Measurements from ENCODE around the gene DIP2A.

DIP2A gene

GRCh38 chr21:46546799-46547198, 88.1 kb downstream of the DIP2A start:
- no peak for ATAC-seq (replicated peaks)
- peaks cover 4 to 7% of the 10 kb centered on the region in 2 donors for H3K9me3 Mint-ChIP-seq
- no peak overlapping the region for H3K4me3 Mint-ChIP-seq
- DNase-seq = no peak
- H3K27me3 Mint-ChIP-seq = no peaks in the 10 kb centered on the region
- H3K4me1 Mint-ChIP-seq = peaks cover 13 to 17% of the 10 kb centered on the region in 2 donors
- peaks cover 56 to 76% of the 10 kb centered on the region in 2 donors for H3K36me3 Mint-ChIP-seq
- no peak overlapping the region for H3K27ac Mint-ChIP-seq

GRCh38 chr21:46549650-46550049, 91.0 kb downstream of the DIP2A start:
- peaks cover 4 to 7% of the 10 kb centered on the region in 2 donors for H3K9me3 Mint-ChIP-seq
- peaks cover 13 to 24% of the 10 kb centered on the region in 2 donors for H3K4me1 Mint-ChIP-seq
- no peak for ATAC-seq (replicated peaks)
- H3K4me3 Mint-ChIP-seq = no peak overlapping the region
- no peak for DNase-seq
- H3K36me3 Mint-ChIP-seq = peaks cover 54 to 63% of the 10 kb centered on the region in 2 donors
- no peak overlapping the region for H3K27ac Mint-ChIP-seq
- H3K27me3 Mint-ChIP-seq = no peaks in the 10 kb centered on the region

- H3K9me3 Mint-ChIP-seq = peaks cover 4 to 7% of the 10 kb centered on the region in 2 donors
- ATAC-seq (replicated peaks) = peak; percentile 35 to 57
- H3K36me3 Mint-ChIP-seq = peaks cover 55 to 63% of the 10 kb centered on the region in 2 donors
- peaks cover 13 to 24% of the 10 kb centered on the region in 2 donors for H3K4me1 Mint-ChIP-seq
- DNase-seq = no peak
- H3K27ac Mint-ChIP-seq = peak overlapping the region; percentile 10
- H3K4me3 Mint-ChIP-seq = no peak overlapping the region
- no peaks in the 10 kb centered on the region for H3K27me3 Mint-ChIP-seq
These were observed 91.6 kb downstream of the DIP2A start for GRCh38 chr21:46550116-46550941.

- peak overlapping the region; percentile 75 for H3K4me3 Mint-ChIP-seq
- ATAC-seq (replicated peaks) (peak; percentile 84 to 85), DNase-seq (peak; percentile 21)
- peaks cover 4 to 7% of the 10 kb centered on the region in 2 donors for H3K9me3 Mint-ChIP-seq
- H3K27me3 Mint-ChIP-seq = no peaks in the 10 kb centered on the region
- H3K4me1 Mint-ChIP-seq = peaks cover 13 to 24% of the 10 kb centered on the region in 2 donors
- peak overlapping the region; percentile 77 for H3K27ac Mint-ChIP-seq
- peaks cover 50 to 64% of the 10 kb centered on the region in 2 donors for H3K36me3 Mint-ChIP-seq
These were observed 93.0 kb downstream of the DIP2A start for GRCh38 chr21:46551636-46552241.

- peaks cover 13 to 24% of the 10 kb centered on the region in 2 donors for H3K4me1 Mint-ChIP-seq
- peaks cover 48 to 64% of the 10 kb centered on the region in 2 donors for H3K36me3 Mint-ChIP-seq
- no peak for DNase-seq
- no peak overlapping the region for H3K27ac Mint-ChIP-seq
- H3K27me3 Mint-ChIP-seq = no peaks in the 10 kb centered on the region
- peaks cover 4 to 7% of the 10 kb centered on the region in 2 donors for H3K9me3 Mint-ChIP-seq
- no peak overlapping the region for H3K4me3 Mint-ChIP-seq
- ATAC-seq (replicated peaks) = no peak
These were observed 93.6 kb downstream of the DIP2A start for GRCh38 chr21:46552274-46552673.

- Mint-ChIP-seq H3K27me3 (no peaks in the 10 kb centered on the region), H3K9me3 (peaks cover 4 to 5% of the 10 kb centered on the region in 2 donors), H3K4me3 (no peak overlapping the region), H3K36me3 (peaks cover 43 to 58% of the 10 kb centered on the region in 2 donors), H3K4me1 (peaks cover 13 to 24% of the 10 kb centered on the region in 2 donors), H3K27ac (no peak overlapping the region)
- no peak for ATAC-seq (replicated peaks)
- no peak for DNase-seq
These were observed 94.2 kb downstream of the DIP2A start for GRCh38 chr21:46552865-46553379.

DNA sequence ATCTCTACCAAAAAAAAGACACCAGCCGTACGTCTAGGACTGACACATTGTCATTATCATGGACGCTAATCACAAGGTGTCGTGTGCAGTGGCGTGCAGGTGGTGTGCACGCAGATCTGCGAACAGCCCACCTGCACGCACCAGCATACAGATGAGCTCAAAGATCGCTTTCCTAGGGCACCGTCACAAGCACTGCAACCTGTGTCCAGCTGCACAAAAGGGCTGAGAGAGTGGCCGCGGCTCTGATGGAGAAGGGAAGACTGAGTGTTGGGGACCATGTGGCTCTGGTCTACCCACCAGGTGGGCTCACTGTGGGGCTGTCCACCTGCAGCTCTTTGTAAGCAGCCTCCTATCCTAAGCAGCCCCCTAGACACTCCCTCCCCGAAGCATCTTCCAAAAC, 95.3 kb downstream of the DIP2A start:
- ATAC-seq (replicated peaks) (no peak), DNase-seq (no peak)
- Mint-ChIP-seq H3K27me3 (no peaks in the 10 kb centered on the region), H3K4me1 (peaks cover 13 to 24% of the 10 kb centered on the region in 2 donors), H3K4me3 (no peak overlapping the region), H3K36me3 (peaks cover 36 to 47% of the 10 kb centered on the region in 2 donors), H3K27ac (no peak overlapping the region), H3K9me3 (no peaks in the 10 kb centered on the region)

GRCh38 chr21:46554431-46555224, 95.9 kb downstream of the DIP2A start:
- no peaks in the 10 kb centered on the region for H3K9me3 Mint-ChIP-seq
- no peak for ATAC-seq (replicated peaks)
- H3K27ac Mint-ChIP-seq = no peak overlapping the region
- DNase-seq = no peak
- H3K4me1 Mint-ChIP-seq = peaks cover 15 to 30% of the 10 kb centered on the region in 2 donors
- H3K36me3 Mint-ChIP-seq = peaks cover 41 to 51% of the 10 kb centered on the region in 2 donors
- no peaks in the 10 kb centered on the region for H3K27me3 Mint-ChIP-seq
- H3K4me3 Mint-ChIP-seq = no peak overlapping the region

- Mint-ChIP-seq H3K27ac (no peak overlapping the region), H3K4me1 (peaks cover 15 to 32% of the 10 kb centered on the region in 2 donors), H3K4me3 (no peak overlapping the region), H3K36me3 (peaks cover 42 to 54% of the 10 kb centered on the region in 2 donors), H3K9me3 (no peaks in the 10 kb centered on the region), H3K27me3 (no peaks in the 10 kb centered on the region)
- ATAC-seq (replicated peaks) (no peak), DNase-seq (no peak)
These were observed 96.5 kb downstream of the DIP2A start for GRCh38 chr21:46555225-46555617.

GRCh38 chr21:46555678-46556077, 97.0 kb downstream of the DIP2A start:
- DNase-seq (no peak), ATAC-seq (replicated peaks) (no peak)
- Mint-ChIP-seq H3K4me1 (peaks cover 10 to 32% of the 10 kb centered on the region in 2 donors), H3K27ac (no peak overlapping the region), H3K27me3 (no peaks in the 10 kb centered on the region), H3K36me3 (peaks cover 40 to 53% of the 10 kb centered on the region in 2 donors), H3K4me3 (no peak overlapping the region), H3K9me3 (no peaks in the 10 kb centered on the region)

DNA sequence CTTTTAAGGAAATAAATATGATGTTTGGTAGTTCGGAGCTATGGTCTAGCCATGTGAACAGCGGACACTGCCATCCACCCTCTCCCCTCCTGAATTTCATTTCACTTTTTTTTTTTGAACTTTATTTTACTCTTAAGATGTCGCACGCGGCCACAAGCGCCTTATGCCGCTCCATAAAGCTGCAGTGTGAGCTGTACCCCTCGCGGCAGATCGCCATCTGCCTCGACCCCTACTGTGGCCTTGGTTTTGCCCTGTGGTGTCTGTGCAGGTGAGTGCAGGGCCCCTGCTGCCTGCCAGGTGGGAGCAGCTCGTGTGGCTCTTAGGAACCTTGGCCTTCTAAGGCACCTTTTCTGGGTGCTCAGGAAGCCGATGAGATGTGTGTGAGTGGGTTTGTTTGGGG, 98.1 kb downstream of the DIP2A start:
- no peak for ATAC-seq (replicated peaks)
- no peak overlapping the region for H3K27ac Mint-ChIP-seq

DNA sequence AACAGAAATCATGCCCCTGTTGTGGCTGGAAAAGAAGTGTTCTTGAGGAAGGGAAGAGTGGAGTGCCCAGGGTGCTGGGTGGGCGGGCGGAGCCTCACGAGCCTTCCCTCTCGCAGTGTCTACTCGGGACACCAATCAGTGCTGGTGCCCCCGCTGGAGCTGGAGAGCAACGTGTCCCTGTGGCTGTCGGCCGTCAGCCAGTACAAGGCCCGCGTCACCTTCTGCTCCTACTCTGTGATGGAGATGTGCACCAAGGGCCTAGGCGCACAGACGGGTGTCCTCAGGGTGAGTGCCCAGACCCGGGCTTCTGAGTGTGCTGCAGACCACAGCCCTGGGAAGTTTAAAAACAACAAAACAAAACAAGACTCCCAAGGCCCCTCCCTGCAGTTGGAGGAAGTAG, 98.8 kb downstream of the DIP2A start:
- Mint-ChIP-seq H3K27me3 (no peaks in the 10 kb centered on the region), H3K27ac (no peak overlapping the region), H3K36me3 (peaks cover 43 to 58% of the 10 kb centered on the region in 2 donors), H3K4me1 (peaks cover 4 to 28% of the 10 kb centered on the region in 2 donors), H3K4me3 (no peak overlapping the region), H3K9me3 (no peaks in the 10 kb centered on the region)
- DNase-seq = no peak
- no peak for ATAC-seq (replicated peaks)

More for the DNA sequence above, 98.1 kb downstream of the DIP2A start:
- no peak overlapping the region for H3K4me3 Mint-ChIP-seq
- no peak for DNase-seq
- H3K27me3 Mint-ChIP-seq = no peaks in the 10 kb centered on the region
- peaks cover 4 to 31% of the 10 kb centered on the region in 2 donors for H3K4me1 Mint-ChIP-seq
- no peaks in the 10 kb centered on the region for H3K9me3 Mint-ChIP-seq
- H3K36me3 Mint-ChIP-seq = peaks cover 37 to 53% of the 10 kb centered on the region in 2 donors

- Mint-ChIP-seq H3K27ac (no peak overlapping the region), H3K36me3 (peaks cover 43 to 63% of the 10 kb centered on the region in 2 donors), H3K4me1 (peaks cover 4 to 24% of the 10 kb centered on the region in 2 donors), H3K4me3 (no peak overlapping the region), H3K27me3 (no peaks in the 10 kb centered on the region), H3K9me3 (no peaks in the 10 kb centered on the region)
- no peak for ATAC-seq (replicated peaks)
- DNase-seq = no peak
These were observed 99.3 kb downstream of the DIP2A start for GRCh38 chr21:46557919-46558392.
